ENCODE data around the gene PANK3.
"Not testable (repeated sequence)": the region's sequence is repeated elsewhere in the genome, so short reads cannot be mapped to it uniquely, and the experiment has no call there.

The PANK3 gene

GRCh38 chr5:168578538-168579487 lies at the start of gene PANK3:
Gene PANK3, minus strand, starts transcription at chr5:168579368. Its CDS starts 85 bp downstream, at chr5:168579283.
- DNase-seq = no peak

GRCh38 chr5:168624850-168625364 lies 45.7 kb upstream of the PANK3 start:
- DNase-seq = no peak

- DNase-seq = no peak
These were observed 41.6 kb upstream of the PANK3 start for GRCh38 chr5:168620807-168621206.

- no peak for DNase-seq
These were observed 35.5 kb upstream of the PANK3 start for GRCh38 chr5:168614661-168615060.

- no peak for DNase-seq
These were observed 34.8 kb upstream of the PANK3 start for GRCh38 chr5:168613996-168614395.

GRCh38 chr5:168613396-168613795 lies 34.2 kb upstream of the PANK3 start:
- no peak for DNase-seq

- DNase-seq = no peak
These were observed 33.8 kb upstream of the PANK3 start for GRCh38 chr5:168612996-168613395.

- no peak for DNase-seq
These were observed 33.0 kb upstream of the PANK3 start for GRCh38 chr5:168612123-168612522.

GRCh38 chr5:168611165-168611564 lies 32.0 kb upstream of the PANK3 start:
- DNase-seq = no peak

GRCh38 chr5:168609806-168610482 lies 30.8 kb upstream of the PANK3 start:
- DNase-seq = no peak

GRCh38 chr5:168608821-168609220 lies 29.7 kb upstream of the PANK3 start:
- DNase-seq = no peak

GRCh38 chr5:168608386-168608785 lies 29.2 kb upstream of the PANK3 start:
- no peak for DNase-seq

GRCh38 chr5:168607946-168608345 lies 28.8 kb upstream of the PANK3 start:
- DNase-seq = no peak

GRCh38 chr5:168606562-168606961 lies 27.4 kb upstream of the PANK3 start:
- no peak for DNase-seq

GRCh38 chr5:168604436-168604835 lies 25.3 kb upstream of the PANK3 start:
- DNase-seq = no peak

GRCh38 chr5:168603746-168604145 lies 24.6 kb upstream of the PANK3 start:
- no peak for DNase-seq

GRCh38 chr5:168602517-168602916 lies 23.3 kb upstream of the PANK3 start:
- DNase-seq = no peak

- no peak for DNase-seq
These were observed 22.8 kb upstream of the PANK3 start for GRCh38 chr5:168601972-168602371.

GRCh38 chr5:168600409-168600808 lies 21.2 kb upstream of the PANK3 start:
- DNase-seq = no peak

GRCh38 chr5:168599826-168600225 lies 20.7 kb upstream of the PANK3 start:
- DNase-seq = no peak

GRCh38 chr5:168598639-168599038 lies 19.5 kb upstream of the PANK3 start:
- no peak for DNase-seq

GRCh38 chr5:168596927-168597326 lies 17.8 kb upstream of the PANK3 start:
- DNase-seq = no peak

GRCh38 chr5:168596122-168596521 lies 17.0 kb upstream of the PANK3 start:
- not testable (repeated sequence) for DNase-seq

- no peak for DNase-seq
These were observed 12.8 kb upstream of the PANK3 start for GRCh38 chr5:168592014-168592368.
